AG20443 (cell line): Measurements from ENCODE around the gene ELFN2.
"Not testable (repeated sequence)": the region's sequence is repeated elsewhere in the genome, so short reads cannot be mapped to it uniquely, and the experiment has no call there.

Experiments
- DNase-seq: peaks from one replicate; pipeline ENCODE4 v3.0.0; 2012; ENCODE audit warnings: low spot score, mixed read lengths

Gene ELFN2

GRCh38 chr22:37410174-37411055, 16.9 kb downstream of the ELFN2 start:
- DNase-seq: no peak

- no peak for DNase-seq
Observed at GRCh38 chr22:37409459-37410050, 17.7 kb downstream of the ELFN2 start.

DNA sequence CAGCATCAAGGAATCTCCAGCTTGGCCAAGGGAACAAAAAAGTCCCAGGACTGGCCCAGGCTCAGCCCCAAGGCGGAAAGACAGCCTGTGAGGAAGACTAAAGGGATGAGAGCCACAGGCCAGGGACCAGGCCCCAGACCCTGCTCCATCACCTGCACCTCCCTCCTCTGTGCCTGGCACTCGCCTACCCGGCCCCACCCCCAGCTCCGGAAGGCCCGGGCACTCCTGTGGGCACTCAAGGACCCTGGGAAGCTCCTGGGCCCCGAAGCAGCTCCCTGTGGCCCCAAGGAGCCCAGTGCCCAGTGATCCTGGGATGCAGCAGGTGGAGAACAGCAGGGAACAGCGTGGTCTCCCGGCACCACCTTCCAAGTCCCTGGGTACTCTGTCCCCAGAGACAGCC, 18.2 kb downstream of the ELFN2 start:
- no peak for DNase-seq

DNA sequence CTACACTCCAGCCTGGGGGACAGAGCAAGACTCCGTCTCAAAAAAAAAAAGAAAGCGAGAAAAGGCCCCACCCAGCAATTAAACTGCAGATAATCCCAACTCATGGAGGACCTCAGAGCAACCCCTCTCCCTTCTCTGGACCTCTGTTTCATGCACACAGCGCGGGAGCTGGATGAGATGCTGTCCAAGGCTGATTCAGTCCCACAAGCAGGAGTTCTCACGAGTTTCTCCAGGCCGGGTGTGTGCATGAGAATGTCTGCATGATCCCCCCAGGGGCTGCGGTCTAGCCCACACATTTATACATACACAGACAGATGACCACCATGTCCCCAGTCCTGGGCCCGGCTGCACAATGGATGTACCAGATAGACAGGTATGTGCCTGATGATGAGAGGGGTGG, 19.4 kb downstream of the ELFN2 start:
- no peak for DNase-seq

- DNase-seq: no peak
Observed at GRCh38 chr22:37406441-37407235, 20.6 kb downstream of the ELFN2 start.

DNA sequence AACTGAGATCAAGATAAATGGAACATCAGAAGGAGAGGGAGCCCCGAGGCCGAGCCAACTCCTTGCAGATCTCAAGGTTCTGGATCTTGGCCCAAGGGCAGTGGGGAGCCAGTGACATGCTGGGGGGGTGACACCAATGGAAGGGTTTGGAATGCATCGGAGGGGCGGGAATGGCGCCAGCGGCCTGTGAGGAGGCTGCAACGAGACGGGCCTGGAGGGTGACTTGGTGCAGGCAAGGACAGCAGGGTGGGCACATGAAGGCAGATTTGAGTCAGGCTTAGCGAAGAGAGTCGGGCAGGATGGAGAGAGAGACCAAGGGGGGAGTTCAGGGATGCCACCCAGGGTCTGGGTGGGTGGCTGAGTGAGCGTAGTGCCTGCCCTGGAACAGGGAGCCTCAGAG, 23.2 kb downstream of the ELFN2 start:
- no peak for DNase-seq

DNA sequence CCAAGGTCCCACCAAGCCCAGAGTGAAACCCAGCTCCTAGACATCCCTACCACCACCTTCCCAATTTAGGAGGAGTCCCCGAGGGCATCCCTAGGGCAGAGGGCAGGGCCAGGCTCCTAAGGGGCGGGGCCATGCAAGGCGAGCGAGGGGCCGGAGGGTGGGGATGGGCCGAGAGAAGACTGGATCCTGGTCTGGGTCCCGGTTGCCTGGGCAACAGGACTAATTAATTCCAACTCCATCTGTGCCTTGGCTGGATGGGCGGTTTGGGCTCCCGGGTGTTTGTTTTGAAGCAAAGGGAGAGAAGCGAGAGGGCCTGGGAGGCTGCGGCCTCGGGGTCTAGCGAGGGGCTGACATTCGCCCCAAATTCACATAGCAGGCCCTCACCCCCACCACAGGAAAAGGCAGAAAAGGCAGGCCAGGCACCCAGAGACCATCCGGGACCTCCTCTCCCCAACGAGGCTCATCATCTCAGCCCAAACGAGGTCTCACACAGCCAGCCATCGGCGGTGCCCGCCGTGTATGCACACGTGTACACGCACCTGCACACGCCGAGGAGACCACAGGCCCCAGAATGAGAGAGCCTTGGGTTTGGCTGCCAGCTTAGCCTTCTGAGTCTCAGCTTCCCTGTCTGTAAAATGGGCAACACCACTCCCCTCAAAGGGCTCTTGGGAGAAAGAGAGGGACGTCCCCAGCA, 23.9 kb downstream of the ELFN2 start:
- DNase-seq: no peak

DNA sequence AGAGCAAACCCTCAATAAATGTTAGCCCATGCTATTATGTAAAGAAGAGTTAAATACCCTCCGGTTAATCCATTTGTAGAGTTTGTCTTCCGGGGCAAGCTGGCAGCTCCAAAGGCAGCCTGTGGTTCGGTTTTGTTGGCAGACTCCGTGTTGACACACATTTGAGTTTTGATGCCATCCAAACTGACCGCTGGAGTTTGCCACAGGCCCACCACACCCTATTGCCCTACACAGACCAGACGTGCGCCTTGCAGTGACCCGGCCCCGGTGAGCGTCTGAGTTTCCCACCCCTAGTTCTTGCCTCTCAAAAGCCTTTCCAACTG, 25.1 kb downstream of the ELFN2 start:
- no peak for DNase-seq

DNA sequence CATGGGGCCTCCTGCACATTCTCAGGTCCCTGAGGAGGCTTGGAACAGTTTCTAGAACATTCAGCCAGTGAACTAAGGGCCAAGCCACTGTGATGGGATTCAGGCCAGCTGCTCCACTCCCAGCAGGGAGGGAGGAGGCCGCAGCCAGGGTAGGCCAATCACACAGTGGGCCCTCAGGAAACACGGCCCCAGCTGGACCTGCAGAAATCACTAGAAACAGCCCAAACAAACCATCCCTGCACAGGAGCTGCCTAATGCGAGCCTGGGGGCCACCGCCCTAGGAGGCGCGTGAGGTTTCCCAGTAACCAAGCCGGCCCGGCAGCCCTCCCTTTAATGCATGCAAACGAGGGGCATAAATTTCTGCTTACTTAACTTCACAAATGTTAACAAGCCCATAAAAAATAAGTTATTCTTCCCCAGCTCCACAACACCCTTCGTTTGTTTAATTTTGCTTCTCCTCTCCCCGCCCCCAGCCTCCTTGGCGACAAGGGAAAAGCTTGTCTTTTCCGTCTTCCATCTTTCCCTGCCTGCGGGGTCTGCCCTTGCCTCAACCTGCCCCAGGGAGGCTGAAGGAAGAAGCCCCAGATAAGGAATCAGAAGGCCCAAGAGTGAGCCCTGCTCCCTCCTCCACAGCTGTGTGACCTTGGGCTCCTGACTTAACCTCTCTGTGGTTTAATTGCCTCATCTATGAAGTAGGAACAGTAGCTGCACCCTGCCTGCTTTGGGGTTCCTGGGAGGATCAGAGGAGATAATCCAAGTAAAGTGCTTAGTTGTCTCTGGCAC, 25.7 kb downstream of the ELFN2 start:
- peak; percentile 56 for DNase-seq

DNA sequence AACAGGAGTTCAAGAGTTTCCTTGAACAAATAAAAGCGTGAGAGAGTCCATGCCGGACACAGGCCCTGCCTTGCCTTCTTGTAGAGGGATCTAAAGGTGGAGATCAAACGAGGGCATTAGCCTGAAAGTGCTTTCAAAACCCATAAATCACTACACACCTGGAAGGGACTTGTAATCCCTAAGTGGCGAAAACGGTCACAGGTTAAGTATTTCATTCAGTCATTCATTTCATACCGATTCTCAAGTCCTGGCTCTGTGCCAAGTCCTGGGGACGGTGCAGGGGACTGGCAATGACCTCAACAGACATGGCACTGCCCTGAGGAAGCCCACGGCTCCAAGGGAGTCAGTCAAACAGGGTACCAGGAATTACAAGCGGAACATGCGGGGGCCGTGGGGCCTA, 26.6 kb downstream of the ELFN2 start:
- DNase-seq: no peak

DNA sequence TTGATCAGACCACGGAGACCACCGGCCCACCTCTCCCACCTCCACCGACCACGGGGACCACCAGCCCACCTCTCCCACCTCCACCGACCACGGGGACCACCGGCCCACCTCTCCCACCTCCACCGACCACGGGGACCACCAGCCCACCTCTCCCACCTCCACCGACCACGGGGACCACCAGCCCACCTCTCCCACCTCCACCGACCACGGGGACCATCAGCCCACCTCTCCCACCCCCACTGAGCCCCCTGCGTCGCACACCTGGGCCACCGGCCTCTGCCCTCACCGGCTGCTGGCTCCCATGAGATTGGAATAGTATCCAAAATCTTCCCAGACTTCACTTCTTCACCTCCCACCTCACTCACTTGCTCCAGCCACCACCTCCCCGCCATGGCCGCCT, 27.8 kb downstream of the ELFN2 start:
- not testable (repeated sequence) for DNase-seq

DNA sequence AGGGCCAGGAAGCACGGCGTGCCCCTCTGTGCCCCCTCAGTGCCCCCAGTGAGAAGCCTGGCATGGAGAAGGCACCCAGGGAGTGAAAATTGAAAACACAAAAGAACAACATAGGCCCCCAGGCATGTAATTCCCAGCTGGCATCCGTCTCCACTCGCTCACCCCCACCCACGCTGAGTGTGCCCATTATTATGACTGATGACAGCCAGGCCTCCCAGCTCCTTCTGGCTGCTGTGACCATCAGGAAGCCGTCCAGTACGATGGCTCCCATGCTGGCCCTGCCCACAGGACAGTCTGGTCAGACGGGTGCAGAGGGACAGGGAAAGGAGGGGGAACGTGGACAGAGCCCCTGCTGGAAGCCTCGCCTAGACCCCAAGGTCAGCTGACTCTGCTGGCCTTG, 30.1 kb downstream of the ELFN2 start:
- DNase-seq: no peak

- DNase-seq: no peak
Observed at GRCh38 chr22:37396488-37397084, 30.7 kb downstream of the ELFN2 start.

DNA sequence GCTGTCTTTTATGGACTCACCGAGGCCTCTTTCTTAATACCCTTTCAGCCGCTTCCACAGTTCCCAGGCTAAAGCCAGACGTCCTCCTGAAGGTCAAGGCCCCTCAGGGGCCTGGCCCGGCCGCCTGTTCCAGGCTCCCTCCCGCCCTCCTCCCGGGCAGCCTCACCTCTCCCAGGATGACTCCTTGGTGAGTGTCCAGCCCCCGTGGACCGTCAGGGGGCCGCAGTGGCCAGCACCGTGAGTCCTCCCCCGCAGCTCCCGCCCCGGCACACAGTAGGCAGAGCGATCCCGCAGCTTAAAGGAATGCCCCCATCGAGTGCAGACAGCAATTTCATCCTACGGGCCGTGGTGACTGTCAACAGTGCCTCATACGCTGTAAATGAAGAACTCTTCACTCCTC, 32.9 kb downstream of the ELFN2 start:
- DNase-seq: no peak

- DNase-seq: no peak
Observed at GRCh38 chr22:37393746-37394145, 33.5 kb downstream of the ELFN2 start.

DNA sequence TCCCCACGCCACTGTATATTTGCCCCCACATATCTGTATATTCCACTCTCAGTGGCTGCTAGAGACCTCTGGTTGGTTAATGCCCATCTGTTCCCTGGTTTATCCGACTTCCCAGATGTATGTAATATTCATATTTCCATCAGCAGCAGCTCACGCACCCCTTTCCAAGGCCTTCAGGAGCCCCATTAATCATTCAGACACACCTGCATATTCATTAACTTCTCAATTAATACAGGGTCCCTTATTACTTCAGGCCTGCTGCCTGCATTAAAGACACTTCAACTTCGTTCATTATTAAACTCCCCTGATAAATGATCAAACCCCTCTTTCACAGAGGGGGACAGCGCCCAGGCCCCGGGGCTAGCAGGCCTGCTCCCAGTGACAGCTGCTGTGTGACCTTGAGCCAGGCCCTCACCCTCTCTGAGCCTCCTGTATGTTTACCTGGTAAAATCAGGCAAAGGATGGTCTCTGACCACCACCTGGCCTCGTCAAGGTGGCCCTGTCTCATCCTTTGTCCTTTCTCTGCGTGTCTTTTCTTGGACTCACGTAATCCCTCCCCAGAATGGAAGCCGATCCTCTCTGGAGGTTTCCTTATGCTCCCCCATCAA, 34.5 kb downstream of the ELFN2 start:
- DNase-seq: no peak

- no peak for DNase-seq
Observed at GRCh38 chr22:37391702-37392101, 35.6 kb downstream of the ELFN2 start.

DNA sequence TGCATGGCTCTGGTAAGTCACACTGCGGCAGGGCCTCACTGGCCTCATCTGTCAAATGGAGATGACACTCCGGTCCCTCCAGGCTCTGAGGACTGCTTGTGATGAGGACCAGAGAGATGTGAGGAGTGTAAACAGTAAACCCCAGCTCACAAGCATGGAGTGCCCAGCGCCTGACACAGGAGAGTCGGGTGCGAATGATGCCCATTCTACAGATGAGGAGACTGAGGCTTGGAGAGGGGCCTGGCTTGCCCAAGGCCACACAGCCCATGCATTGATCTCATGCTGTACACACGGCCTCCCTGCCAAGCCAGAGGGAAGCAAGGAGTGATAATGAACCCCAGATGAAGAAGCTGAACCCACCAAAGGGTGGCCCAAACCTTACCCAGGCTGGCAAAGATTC, 37.2 kb downstream of the ELFN2 start:
- DNase-seq: no peak

- no peak for DNase-seq
Observed at GRCh38 chr22:37388538-37388937, 38.7 kb downstream of the ELFN2 start.

DNA sequence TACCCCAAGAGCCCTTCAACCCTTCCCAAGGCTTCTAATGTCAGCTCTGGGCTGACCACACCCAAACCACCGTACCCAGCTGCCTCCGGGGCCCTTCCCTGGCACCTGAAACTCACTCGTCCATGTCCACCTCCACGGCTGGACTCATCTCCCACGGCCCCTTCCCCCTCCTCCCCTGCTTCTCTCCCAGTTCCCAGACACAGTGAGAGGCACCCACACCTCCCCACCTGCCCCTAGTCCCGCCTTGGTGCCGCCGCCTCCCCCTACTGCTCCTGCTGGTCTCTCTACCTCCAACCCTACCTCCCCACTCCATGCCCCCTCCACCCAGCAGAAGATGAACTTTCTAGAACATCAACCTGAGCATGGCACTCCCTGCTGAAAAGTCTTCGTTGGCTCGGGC, 39.5 kb downstream of the ELFN2 start:
- DNase-seq: no peak

DNA sequence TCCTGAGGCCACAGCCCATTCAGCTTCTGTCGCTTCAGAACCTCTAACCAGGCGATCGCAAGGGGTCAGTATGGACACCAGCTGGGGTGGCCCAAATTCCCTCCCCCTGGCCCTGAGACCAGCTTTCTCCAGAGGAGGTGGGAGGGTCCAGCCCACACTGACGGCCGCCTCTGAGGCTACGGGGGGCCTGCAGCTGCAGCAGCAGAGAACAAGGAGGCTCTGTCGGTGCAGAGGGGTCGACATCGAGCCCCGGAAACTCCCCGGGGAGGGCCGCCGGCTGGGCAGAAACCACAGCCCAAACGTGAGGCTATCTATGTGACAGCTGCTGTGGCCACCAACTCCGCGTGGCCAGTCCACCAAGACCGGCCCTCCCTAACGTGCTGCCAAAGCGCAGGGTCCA, 40.8 kb downstream of the ELFN2 start:
- no peak for DNase-seq
